HEK293 (cell line): ENCODE results near the gene BUB1.
"Not testable (repeated sequence)": the region's sequence is repeated elsewhere in the genome, so short reads cannot be mapped to it uniquely, and the experiment has no call there.

Source experiments
- BCL11A ChIP-seq: fragments of 450-650 bp; formaldehyde crosslinking; IDR thresholded peaks from 2 replicates; pipeline ENCODE4 v1.5.1; 2016; ENCODE audit warnings: low read depth, missing biosample characterization, missing genetic modification characterization
- CTCF ChIP-seq: fragments of 450-650 bp; formaldehyde crosslinking; IDR thresholded peaks from 2 replicates; pipeline ENCODE4 v1.5.1; 2016; ENCODE audit warnings: missing biosample characterization, missing genetic modification characterization
- KLF1 ChIP-seq: fragments of 450-650 bp; formaldehyde crosslinking; IDR thresholded peaks from 2 replicates; pipeline ENCODE4 v1.5.1; 2016; ENCODE audit warnings: missing biosample characterization, missing genetic modification characterization
- KLF7 ChIP-seq: fragments of 450-650 bp; formaldehyde crosslinking; IDR thresholded peaks from 2 replicates; pipeline ENCODE4 v1.5.1; 2016; ENCODE audit warnings: missing biosample characterization, missing genetic modification characterization, borderline replicate concordance
- PATZ1 ChIP-seq: fragments of 450-650 bp; formaldehyde crosslinking; IDR thresholded peaks from 2 replicates; pipeline ENCODE4 v1.5.1; 2016; ENCODE audit warnings: missing biosample characterization, missing genetic modification characterization
- REST ChIP-seq: fragments of 450-650 bp; formaldehyde crosslinking; IDR thresholded peaks from 2 replicates; pipeline ENCODE4 v1.5.1; 2016; ENCODE audit warnings: missing biosample characterization, missing genetic modification characterization
- TCF7L2 ChIP-seq: IDR thresholded peaks from 2 replicates; pipeline ENCODE4 v1.6.1; 2011; ENCODE audit warnings: low read depth, mild to moderate bottlenecking, inconsistent platforms, low read length, moderate library complexity, borderline replicate concordance
- YY1 ChIP-seq: fragments of 450-650 bp; formaldehyde crosslinking; IDR thresholded peaks from 2 replicates; pipeline ENCODE4 v1.5.1; 2018; ENCODE audit warnings: missing biosample characterization, missing genetic modification characterization
- ZEB2 ChIP-seq: fragments of 450-650 bp; formaldehyde crosslinking; IDR thresholded peaks from 2 replicates; pipeline ENCODE4 v1.5.1; 2016; ENCODE audit warnings: missing biosample characterization, missing genetic modification characterization
- ZNF138 ChIP-seq: fragments of 450-650 bp; formaldehyde crosslinking; IDR thresholded peaks from 2 replicates; pipeline ENCODE4 v1.5.1; 2016; ENCODE audit warnings: missing biosample characterization, missing genetic modification characterization, borderline replicate concordance
- ZNF521 ChIP-seq: fragments of 450-650 bp; formaldehyde crosslinking; IDR thresholded peaks from 2 replicates; pipeline ENCODE4 v1.5.1; 2017; ENCODE audit warnings: missing biosample characterization, mild to moderate bottlenecking, missing genetic modification characterization
- ZNF596 ChIP-seq: fragments of 450-650 bp; IDR thresholded peaks from 2 replicates; pipeline ENCODE4 v1.5.0; 2018; ENCODE audit warnings: missing biosample characterization, mild to moderate bottlenecking, missing genetic modification characterization, moderate library complexity
- ZNF629 ChIP-seq: fragments of 450-650 bp; formaldehyde crosslinking; IDR thresholded peaks from 2 replicates; pipeline ENCODE4 v1.5.1; 2017; ENCODE audit warnings: missing biosample characterization, missing genetic modification characterization

- TF ChIP-seq CTCF (tag by site-specific recombination); TCF7L2; ZNF521 (tag by site-specific recombination); ZNF596 (tag by site-specific recombination); ZNF138 (tag by site-specific recombination); YY1 (tag by site-specific recombination); PATZ1 (tag by site-specific recombination); REST (tag by site-specific recombination); BCL11A; KLF7 (tag by site-specific recombination); ZNF629 (tag by site-specific recombination); ZEB2; KLF1 (tag by site-specific recombination): not testable (repeated sequence)
These were observed 67.1 kb downstream of the BUB1 start for GRCh38 chr2:110610613-110611250.
